Measurements from ENCODE around the gene DTD2. TPM values are rescaled to one million over a fixed set of nuclear protein-coding genes. Genes with fewer than 3 reads are reported as not detected.

Gene DTD2
- total RNA-seq, 1 experiment from 2014 or later: 14.8 TPM

DNA sequence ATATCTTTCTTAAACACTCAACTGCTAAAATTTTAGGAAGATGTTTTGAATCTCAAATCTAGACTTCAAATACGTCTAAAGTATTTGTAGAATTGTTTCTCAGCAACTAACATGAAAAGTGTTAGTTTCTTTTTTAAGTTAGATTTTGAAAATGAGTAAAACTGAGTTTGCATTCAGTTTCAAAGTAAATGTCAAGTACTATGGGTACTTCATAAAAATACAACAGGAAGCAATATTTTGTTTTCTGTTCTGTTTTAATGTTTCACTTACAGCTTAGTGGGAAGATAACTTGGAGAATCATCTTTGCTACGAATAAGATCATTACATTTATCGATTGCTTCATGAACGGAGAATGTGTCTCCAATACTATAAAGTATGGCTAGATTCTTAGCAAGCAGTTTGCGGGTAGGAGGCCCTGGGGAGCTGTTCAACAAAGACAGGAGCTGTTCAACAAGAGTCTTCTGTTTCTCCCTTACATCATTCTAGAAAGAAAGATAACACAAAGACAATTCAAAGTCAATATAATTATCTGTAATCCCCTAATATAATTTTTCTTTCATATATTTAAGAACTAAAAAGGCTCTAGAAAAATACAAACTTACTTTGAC is 57.2 kb downstream of the DTD2 start:
- Histone ChIP-seq H2BK5ac (ENCODE audit: insufficient read length, low read length) (no peak overlapping the region), H3K79me2 (ENCODE audit: insufficient read depth, low read length) (no peaks in the 10 kb centered on the region), H2AFZ (ENCODE audit: low read length) (no peak overlapping the region), H3K56ac (ENCODE audit: insufficient read length, low read depth, low read length) (no peak overlapping the region), H3K18ac (ENCODE audit: insufficient read length, low read depth, low read length) (no peak overlapping the region), H3T11ph (ENCODE audit: low read length) (no peak overlapping the region), H3K9ac (ENCODE audit: extremely low read depth, insufficient read length, low read length) (no peak overlapping the region), H3K4me2 (ENCODE audit: insufficient read depth, insufficient read length, low read length) (no peak overlapping the region), H3K4me1 (ENCODE audit: insufficient read depth, low read length) (no peaks in the 10 kb centered on the region; the same call in 1 of the 2 replicates), H2BK12ac (ENCODE audit: insufficient read length, low read depth, low read length) (no peak overlapping the region), H2AK5ac (ENCODE audit: insufficient read length, low read length) (no peak overlapping the region), H3K4ac (ENCODE audit: low read depth, low read length) (no peak overlapping the region), H3K79me1 (ENCODE audit: insufficient read depth, low read depth, low read length, poor library complexity, severe bottlenecking) (peaks cover 3% of the 10 kb centered on the region), H4K8ac (replicated peaks; ENCODE audit: insufficient read length, low read depth, low read length) (no peak overlapping the region), H3K23ac (ENCODE audit: insufficient read length, low read depth, low read length) (no peak overlapping the region), H2BK15ac (ENCODE audit: low read depth, low read length) (no peak overlapping the region), H3K14ac (ENCODE audit: insufficient read depth, low read length) (no peak overlapping the region), H2BK20ac (ENCODE audit: low read depth, low read length, poor library complexity, severe bottlenecking) (no peak overlapping the region), H4K20me1 (ENCODE audit: control insufficient read depth, insufficient read depth, insufficient read length) (no peaks in the 10 kb centered on the region), H4K91ac (ENCODE audit: insufficient read length, low read depth, low read length) (no peak overlapping the region), H3K9me3 (ENCODE audit: control insufficient read depth, low read depth, low read length) (no peaks in the 10 kb centered on the region), H3K23me2 (ENCODE audit: insufficient read length, low read depth, low read length, poor library complexity, severe bottlenecking) (no peaks in the 10 kb centered on the region), H4K5ac (ENCODE audit: insufficient read length, low read depth, low read length) (no peak overlapping the region), H3K27me3 (ENCODE audit: insufficient read depth, low read length) (no peaks in the 10 kb centered on the region), H2BK120ac (ENCODE audit: low read depth, low read length, poor library complexity, severe bottlenecking) (no peak overlapping the region), H3K27ac (ENCODE audit: insufficient read length, low read depth, low read length) (no peak overlapping the region)
- no CpG with 5 or more reads among the region's 5 CpGs for WGBS (ENCODE audit: extremely low coverage, insufficient read length, low lambda C conversion rate)
- Mint-ChIP-seq H3K36me3 (ENCODE audit: insufficient read depth in 1 of 3, low read depth in 3 of 3) (peaks cover 7 to 14% (median 11%) of the 10 kb centered on the region in 3 experiments), H3K4me1 (peaks cover 2 to 4% of the 10 kb centered on the region in 2 experiments; a peak in 2 of 4 replicates), H3K27ac (no peak overlapping the region), H3K4me3 (no peak overlapping the region), H3K9me3 (no peaks in the 10 kb centered on the region), H3K27me3 (ENCODE audit: low read depth) (no peaks in the 10 kb centered on the region)
- TF ChIP-seq, protein P1, sequence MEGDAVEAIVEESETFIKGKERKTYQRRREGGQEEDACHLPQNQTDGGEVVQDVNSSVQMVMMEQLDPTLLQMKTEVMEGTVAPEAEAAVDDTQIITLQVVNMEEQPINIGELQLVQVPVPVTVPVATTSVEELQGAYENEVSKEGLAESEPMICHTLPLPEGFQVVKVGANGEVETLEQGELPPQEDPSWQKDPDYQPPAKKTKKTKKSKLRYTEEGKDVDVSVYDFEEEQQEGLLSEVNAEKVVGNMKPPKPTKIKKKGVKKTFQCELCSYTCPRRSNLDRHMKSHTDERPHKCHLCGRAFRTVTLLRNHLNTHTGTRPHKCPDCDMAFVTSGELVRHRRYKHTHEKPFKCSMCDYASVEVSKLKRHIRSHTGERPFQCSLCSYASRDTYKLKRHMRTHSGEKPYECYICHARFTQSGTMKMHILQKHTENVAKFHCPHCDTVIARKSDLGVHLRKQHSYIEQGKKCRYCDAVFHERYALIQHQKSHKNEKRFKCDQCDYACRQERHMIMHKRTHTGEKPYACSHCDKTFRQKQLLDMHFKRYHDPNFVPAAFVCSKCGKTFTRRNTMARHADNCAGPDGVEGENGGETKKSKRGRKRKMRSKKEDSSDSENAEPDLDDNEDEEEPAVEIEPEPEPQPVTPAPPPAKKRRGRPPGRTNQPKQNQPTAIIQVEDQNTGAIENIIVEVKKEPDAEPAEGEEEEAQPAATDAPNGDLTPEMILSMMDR (conservative IDR thresholded peaks at IDR 0.05): no peak
- DNase-seq: no peak

Other genes with a start within 250 kb of the DTD2 start
- 121 and 135 TPM in 2 replicates for gene HECTD1, start 249.7 kb downstream of the DTD2 start, total RNA-seq (2021)
- gene HEATR5A, start 37.0 kb downstream of the DTD2 start, total RNA-seq (2021): 21.2 and 23.9 TPM in 2 replicates
- not detected in 2 replicates for gene GPR33, start 30.5 kb upstream of the DTD2 start, total RNA-seq (2021)
- 10.7 and 14.8 TPM in 2 replicates for gene NUBPL, start 103.9 kb upstream of the DTD2 start, total RNA-seq (2021)

Measured in H9 (cell line).